ENCODE data around the gene MDC1.
"Not testable (repeated sequence)": the region's sequence is repeated elsewhere in the genome, so short reads cannot be mapped to it uniquely, and the experiment has no call there.

Gene MDC1

DNA sequence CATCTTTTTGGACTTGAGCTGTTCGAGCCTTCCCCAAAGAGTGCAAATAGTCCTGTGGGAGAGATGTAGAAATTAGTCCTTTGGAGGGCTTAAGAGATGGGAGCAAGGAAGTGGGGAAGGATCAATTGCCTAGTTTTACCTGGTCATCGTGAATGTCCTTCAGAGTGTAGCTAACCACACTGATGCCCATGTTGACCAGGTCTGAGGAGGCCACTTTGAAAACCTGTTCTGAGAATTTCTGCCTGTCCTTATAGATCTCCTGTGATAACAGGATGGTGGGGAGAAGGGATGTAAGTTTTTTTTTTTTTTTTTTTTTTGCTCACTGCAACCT, 23.4 kb upstream of the MDC1 start:
- H3K27me3 Mint-ChIP-seq: peaks cover 5% of the 10 kb centered on the region
- peaks cover 73% of the 10 kb centered on the region for H3K36me3 Mint-ChIP-seq (ENCODE audit: low read depth)
- H3K27ac Mint-ChIP-seq: peak overlapping the region; percentile 85
- ATAC-seq (no peak), DNase-seq (no peak)
- peak overlapping the region; percentile 96 for H3K4me3 Mint-ChIP-seq
- H3K9me3 Mint-ChIP-seq: no peaks in the 10 kb centered on the region
- H3K4me1 Mint-ChIP-seq: peaks cover 89% of the 10 kb centered on the region

DNA sequence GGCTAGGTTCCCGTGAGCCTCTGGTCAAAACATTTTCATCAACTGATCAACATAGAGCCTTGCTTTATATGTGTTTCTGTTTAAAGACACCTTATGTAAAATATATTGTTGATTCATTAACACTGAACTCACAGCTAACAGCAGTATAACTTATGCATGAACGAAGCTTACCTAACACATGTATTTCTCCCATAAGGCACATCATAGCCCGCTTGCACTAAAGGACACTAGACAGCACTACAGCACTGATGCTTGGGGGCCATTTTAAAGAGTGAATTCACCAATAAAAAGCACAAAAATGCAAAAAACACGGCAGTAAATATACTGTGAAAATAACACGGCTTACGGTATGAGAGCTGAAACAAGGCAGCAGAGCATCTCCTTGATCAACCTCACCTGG, 21.5 kb upstream of the MDC1 start:
- no peak for ATAC-seq
- DNase-seq: no peak
- peaks cover 87% of the 10 kb centered on the region for H3K4me1 Mint-ChIP-seq
- peak overlapping the region; percentile 47 for H3K27ac Mint-ChIP-seq
- peak overlapping the region; percentile 12 for H3K4me3 Mint-ChIP-seq
- H3K27me3 Mint-ChIP-seq: peaks cover 3% of the 10 kb centered on the region
- peaks cover 73% of the 10 kb centered on the region for H3K36me3 Mint-ChIP-seq (ENCODE audit: low read depth)
- no peaks in the 10 kb centered on the region for H3K9me3 Mint-ChIP-seq

DNA sequence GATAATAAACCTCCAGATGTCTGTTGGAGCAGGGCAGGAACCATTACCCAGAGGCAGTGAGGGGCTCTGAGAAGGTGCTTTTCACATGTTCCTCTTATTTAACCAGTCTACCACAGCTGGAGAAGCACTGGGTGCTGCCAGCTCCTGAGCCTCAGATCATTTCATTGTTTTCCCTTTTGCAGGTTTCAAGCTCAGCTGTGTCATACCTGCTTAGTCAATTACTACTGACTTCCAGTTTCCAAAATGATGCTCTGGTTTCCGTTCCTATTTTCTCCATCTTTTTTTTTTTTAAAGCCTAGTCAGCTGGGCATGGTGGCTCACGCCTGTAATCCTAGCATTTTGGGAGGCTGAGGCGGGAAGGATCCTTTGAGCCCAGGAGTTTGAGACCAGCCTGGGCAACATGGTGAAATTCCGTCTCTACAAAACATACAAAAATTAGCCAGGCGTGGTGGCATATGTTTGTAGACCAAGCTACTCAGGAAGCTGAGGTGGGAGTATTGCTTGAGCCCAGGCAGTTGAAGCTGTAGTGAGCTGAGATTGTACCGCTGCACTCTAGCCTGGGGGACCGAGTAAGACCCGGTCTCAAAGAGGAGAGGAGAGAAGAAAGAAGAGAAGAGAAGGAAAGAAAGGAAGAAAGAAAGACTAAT, 18.7 kb upstream of the MDC1 start:
- peak; percentile 33 for ATAC-seq
- Mint-ChIP-seq H3K9me3 (no peaks in the 10 kb centered on the region), H3K4me3 (peak overlapping the region; percentile 76), H3K36me3 (ENCODE audit: low read depth) (peaks cover 58% of the 10 kb centered on the region), H3K4me1 (peaks cover 79% of the 10 kb centered on the region), H3K27me3 (no peaks in the 10 kb centered on the region), H3K27ac (peak overlapping the region; percentile 99)
- DNase-seq: no peak

DNA sequence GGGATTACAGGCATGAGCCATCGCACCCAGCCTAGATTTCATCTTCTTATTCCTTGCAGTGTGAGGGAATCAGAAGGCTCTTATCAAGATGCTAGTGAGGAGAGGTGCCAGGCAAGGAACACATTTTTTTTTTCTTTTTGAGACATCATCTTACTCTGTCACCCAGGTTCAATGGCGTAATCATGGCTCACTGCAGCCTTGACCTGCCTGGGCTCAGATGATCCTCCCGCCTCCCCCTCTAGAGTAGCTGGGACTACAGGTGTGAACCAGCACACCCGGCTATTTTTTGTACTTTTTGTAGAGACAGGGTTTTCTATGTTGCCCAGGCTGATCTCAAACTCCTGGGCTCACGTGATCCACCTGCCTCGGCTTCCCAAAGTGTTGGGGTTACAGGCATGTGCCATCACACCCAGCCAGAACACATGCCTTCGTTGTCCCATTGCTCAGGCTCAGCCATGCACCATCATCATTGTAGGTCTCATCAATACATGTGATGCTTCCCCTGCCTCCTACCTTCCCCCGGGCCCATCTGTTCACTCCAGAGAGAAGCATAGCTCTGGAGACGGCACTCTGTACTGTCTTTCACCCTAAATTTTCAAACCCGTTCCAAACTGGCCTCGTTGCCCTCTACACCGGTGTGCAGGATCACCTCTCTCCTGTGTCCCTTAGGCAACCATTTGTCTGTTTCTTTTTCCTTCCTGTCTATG, 15.3 kb upstream of the MDC1 start:
- ATAC-seq (no peak), DNase-seq (no peak)
- Mint-ChIP-seq H3K9me3 (no peaks in the 10 kb centered on the region), H3K27me3 (no peaks in the 10 kb centered on the region), H3K36me3 (ENCODE audit: low read depth) (peaks cover 34% of the 10 kb centered on the region), H3K4me1 (peaks cover 56% of the 10 kb centered on the region), H3K4me3 (no peak overlapping the region), H3K27ac (peak overlapping the region; percentile 30)

DNA sequence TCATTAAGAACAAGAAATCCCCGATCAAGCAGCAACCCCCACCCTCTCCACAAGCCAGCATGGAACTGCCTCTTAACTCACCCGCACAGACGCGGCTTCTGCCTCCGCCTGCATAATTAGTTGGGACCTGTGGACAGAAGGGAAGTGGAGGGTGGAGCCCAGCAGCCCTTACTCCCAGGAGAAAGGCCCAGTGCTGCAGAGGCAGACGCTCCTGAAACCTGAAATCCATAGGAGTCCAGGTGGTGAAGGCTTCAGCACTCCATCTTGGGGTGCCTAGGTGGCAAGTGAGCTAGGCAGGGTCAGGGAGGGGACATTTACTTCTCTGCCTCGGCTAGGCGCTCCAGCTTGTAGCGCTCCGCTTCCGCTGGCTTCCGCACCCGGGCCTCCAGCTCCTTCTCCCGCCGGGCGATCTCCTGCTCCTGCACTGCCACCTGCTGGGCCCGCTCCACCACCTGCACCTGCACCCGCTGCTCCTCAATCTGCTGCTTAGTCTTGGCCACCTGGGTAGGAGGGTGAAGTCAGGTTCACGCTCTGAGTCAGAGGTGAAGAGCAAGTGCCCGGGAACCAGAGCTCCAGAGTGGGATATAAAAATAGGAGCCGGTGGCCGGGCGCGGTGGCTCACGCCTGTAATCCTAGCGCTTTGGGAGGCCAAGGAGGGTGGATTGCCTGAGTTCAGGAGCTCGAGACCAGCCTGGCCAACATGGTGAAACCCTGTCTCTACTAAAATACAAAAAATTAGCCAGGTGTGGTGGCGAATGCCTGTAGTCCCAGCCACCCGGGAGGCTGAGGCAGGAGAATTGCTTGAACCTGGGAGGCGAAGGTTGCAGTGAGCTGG, 13.7 kb upstream of the MDC1 start:
- Mint-ChIP-seq H3K9me3 (no peaks in the 10 kb centered on the region), H3K4me1 (peaks cover 40% of the 10 kb centered on the region), H3K4me3 (peak overlapping the region; percentile 65), H3K27me3 (no peaks in the 10 kb centered on the region), H3K27ac (peak overlapping the region; percentile 45), H3K36me3 (ENCODE audit: low read depth) (peaks cover 22% of the 10 kb centered on the region)
- DNase-seq (peak; percentile 90), ATAC-seq (peak; percentile 85)

DNA sequence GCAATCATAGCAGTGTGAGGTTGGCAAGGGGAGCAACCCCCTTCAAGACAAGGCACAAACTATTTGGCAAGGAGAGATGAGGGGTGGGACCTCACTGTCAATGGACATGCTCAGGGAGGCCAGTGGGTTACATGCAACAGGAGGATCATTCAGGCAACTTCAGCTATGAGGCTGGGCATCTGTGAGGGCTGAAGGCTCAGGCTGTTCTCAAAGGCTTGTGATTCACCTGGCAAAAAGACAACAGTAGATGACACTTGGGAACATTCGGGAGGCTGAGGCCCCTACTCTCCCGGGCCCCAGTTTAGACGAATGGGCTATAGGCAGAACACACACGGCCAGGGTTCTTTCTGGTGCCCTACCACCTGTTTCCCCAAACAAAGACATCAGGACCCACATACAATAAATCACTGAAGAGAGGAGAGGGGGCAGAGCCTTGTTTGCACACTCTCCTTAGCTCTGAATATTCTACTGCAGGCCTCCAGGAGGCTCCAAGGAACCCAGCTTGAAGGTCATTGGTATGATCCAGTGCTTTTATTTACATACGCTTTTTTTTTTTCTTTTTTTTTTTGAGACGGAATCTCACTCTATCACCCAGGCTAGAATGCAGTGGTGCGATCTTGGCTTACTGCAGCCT, 11.0 kb upstream of the MDC1 start:
- Mint-ChIP-seq H3K4me3 (no peak overlapping the region), H3K27ac (peak overlapping the region; percentile 25), H3K4me1 (peaks cover 45% of the 10 kb centered on the region), H3K9me3 (no peaks in the 10 kb centered on the region), H3K36me3 (ENCODE audit: low read depth) (peaks cover 35% of the 10 kb centered on the region), H3K27me3 (no peaks in the 10 kb centered on the region)
- ATAC-seq: no peak
- DNase-seq: no peak

DNA sequence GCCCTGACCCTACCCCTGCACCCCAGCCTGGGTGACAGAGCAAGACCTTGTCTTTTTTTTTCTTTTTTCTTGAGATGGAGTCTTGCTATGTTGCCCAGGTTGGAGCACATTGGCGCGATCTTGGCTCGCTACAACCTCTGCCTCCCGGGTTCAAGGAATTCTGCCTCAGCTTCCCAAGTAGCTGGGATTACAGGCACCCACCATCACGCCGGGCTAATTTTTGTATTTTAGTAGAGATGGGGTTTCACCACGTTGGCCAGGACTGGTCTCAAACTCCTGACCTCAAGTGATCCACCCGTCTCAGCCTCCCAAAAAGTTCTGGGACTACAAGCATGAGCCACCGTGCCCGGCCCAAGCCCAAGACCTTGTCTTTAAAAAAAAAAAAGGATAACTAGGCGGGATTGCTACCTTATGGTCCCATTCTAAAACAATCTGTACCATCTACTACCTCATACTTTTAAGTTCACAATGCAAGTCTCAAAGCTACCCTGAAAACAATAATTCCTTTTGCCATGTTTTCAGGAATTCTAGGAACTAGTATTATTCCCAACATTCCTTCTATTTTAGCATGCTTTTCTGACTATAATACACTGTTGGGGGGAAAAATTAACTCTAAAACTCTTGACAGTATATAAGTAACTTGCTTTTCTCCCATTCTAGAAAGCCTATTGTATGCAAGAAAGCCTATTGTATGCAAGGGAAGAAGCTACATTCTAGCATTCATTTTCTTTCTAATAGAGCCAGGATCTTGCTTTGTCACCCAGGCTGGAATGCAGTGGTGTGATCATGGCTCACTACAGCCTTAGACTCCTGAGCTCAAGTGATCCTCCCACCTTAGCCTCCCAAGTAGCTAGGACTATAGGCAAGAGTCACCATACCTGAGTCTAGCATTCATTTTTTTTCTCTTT, 9.7 kb upstream of the MDC1 start:
- peak overlapping the region; percentile 27 for H3K27ac Mint-ChIP-seq
- H3K4me3 Mint-ChIP-seq: no peak overlapping the region
- DNase-seq: no peak
- peaks cover 52% of the 10 kb centered on the region for H3K4me1 Mint-ChIP-seq
- H3K27me3 Mint-ChIP-seq: no peaks in the 10 kb centered on the region
- H3K36me3 Mint-ChIP-seq (ENCODE audit: low read depth): peaks cover 43% of the 10 kb centered on the region
- no peaks in the 10 kb centered on the region for H3K9me3 Mint-ChIP-seq
- ATAC-seq: no peak

DNA sequence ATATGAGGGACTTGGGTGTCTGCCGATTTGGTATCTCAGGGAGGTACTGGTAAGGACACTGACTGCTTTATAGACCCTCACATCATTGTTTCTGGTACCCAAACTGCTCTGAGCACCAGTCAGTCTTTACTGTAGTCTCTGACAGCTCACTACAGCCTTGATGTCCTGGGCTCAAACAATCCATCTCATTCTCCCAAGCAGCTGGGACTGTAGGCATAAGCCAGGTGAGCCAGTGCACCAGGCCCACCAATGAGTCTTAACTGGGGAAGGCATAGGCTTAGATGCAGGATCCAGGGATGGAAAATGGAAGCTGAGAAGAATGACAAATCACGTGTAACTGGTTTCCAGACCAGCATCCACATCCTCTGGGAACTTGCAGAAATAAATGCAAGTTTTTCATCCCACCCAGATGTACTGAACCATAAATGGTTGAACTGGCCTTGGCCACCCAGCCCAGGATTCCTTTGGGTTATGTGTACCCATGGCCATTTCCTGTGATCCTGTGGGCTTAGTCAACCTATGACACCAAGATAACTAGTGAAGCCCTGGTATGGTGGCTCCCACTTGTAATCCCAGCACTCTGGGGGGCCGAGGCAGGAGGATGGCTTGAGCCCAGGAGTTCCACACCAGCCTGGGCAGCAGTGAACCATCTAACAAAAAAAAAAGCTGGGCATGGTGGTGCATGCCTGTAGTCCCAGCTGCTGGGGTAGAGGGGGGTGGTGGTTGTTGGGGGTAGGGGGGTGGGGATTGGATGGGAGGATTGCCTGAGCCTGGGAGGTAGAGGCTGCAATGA, 8.8 kb upstream of the MDC1 start:
- H3K36me3 Mint-ChIP-seq (ENCODE audit: low read depth): peaks cover 47% of the 10 kb centered on the region
- H3K4me1 Mint-ChIP-seq: peaks cover 49% of the 10 kb centered on the region
- H3K9me3 Mint-ChIP-seq: no peaks in the 10 kb centered on the region
- ATAC-seq: no peak
- H3K4me3 Mint-ChIP-seq: no peak overlapping the region
- peak overlapping the region; percentile 67 for H3K27ac Mint-ChIP-seq
- no peak for DNase-seq
- H3K27me3 Mint-ChIP-seq: no peaks in the 10 kb centered on the region

DNA sequence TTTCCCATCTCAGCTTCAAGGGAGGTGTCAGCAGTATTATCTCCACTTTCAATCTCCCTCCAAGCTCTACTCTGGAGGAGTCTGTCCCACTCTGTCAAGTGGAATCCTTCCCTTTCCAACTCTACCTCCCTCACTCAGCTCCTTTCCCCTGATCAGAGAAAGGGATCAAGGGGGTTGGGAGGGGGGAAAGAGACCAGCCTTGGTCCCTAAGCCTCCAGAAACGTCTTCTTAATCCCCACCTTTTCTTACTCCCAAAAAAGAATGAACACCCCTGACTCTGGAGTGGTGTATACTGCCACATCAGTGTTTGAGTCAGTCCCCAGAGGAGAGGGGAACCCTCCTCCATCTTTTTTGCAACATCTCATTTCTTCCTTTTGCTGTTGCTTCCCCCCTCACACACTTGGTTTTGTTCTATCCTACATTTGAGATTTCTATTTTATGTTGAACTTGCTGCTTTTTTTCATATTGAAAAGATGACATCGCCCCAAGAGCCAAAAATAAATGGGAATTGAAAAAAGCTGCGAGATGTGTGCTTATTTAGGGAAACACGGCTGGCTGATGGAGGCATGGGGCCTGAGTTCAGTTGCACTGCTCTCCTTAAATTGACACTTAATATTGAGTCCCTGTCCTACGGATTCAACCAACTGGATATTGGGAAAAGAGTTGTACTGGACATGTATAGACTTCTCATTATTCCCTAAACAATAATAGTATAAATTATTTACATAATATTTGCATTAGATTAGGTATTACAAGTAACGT, 8.0 kb upstream of the MDC1 start:
- Mint-ChIP-seq H3K36me3 (ENCODE audit: low read depth) (peaks cover 54% of the 10 kb centered on the region), H3K27ac (peak overlapping the region; percentile 77), H3K9me3 (no peaks in the 10 kb centered on the region), H3K27me3 (no peaks in the 10 kb centered on the region), H3K4me3 (peak overlapping the region; percentile 96), H3K4me1 (peaks cover 40% of the 10 kb centered on the region)
- no peak for ATAC-seq
- DNase-seq: no peak

DNA sequence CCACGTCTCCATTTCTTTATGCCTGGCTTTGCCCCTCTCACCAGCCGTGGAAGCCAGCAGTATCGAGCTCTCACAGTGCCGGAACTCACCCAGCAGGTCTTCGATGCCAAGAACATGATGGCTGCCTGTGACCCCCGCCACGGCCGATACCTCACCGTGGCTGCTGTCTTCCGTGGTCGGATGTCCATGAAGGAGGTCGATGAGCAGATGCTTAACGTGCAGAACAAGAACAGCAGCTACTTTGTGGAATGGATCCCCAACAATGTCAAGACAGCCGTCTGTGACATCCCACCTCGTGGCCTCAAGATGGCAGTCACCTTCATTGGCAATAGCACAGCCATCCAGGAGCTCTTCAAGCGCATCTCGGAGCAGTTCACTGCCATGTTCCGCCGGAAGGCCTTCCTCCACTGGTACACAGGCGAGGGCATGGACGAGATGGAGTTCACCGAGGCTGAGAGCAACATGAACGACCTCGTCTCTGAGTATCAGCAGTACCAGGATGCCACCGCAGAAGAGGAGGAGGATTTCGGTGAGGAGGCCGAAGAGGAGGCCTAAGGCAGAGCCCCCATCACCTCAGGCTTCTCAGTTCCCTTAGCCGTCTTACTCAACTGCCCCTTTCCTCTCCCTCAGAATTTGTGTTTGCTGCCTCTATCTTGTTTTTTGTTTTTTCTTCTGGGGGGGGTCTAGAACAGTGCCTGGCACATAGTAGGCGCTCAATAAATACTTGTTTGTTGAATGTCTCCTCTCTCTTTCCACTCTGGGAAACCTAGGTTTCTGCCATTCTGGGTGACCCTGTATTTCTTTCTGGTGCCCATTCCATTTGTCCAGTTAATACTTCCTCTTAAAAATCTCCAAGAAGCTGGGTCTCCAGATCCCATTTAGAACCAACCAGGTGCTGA, 7.0 kb upstream of the MDC1 start:
- peak overlapping the region; percentile 98 for H3K27ac Mint-ChIP-seq
- H3K4me3 Mint-ChIP-seq: peak overlapping the region; percentile 96
- ATAC-seq, H3K9me3 Mint-ChIP-seq, DNase-seq, H3K27me3 Mint-ChIP-seq: not testable (repeated sequence)
- peaks cover 42% of the 10 kb centered on the region for H3K4me1 Mint-ChIP-seq
- peaks cover 55% of the 10 kb centered on the region for H3K36me3 Mint-ChIP-seq (ENCODE audit: low read depth)

DNA sequence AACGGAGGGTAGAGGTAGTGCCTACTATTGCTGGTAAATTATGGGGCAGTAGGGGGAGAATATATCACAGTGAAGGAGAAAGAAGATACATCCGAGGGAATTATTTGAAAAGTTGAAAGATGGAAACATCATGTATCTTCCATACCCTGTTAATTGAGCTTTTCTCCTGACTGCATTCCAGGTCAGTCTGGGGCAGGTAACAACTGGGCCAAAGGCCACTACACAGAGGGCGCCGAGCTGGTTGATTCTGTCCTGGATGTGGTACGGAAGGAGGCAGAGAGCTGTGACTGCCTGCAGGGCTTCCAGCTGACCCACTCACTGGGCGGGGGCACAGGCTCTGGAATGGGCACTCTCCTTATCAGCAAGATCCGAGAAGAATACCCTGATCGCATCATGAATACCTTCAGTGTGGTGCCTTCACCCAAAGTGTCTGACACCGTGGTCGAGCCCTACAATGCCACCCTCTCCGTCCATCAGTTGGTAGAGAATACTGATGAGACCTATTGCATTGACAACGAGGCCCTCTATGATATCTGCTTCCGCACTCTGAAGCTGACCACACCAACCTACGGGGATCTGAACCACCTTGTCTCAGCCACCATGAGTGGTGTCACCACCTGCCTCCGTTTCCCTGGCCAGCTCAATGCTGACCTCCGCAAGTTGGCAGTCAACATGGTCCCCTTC, 6.2 kb upstream of the MDC1 start:
- Mint-ChIP-seq H3K4me3 (peak overlapping the region; percentile 96), H3K36me3 (ENCODE audit: low read depth) (peaks cover 55% of the 10 kb centered on the region), H3K27ac (peak overlapping the region; percentile 98), H3K4me1 (peaks cover 50% of the 10 kb centered on the region)
- ATAC-seq, H3K9me3 Mint-ChIP-seq, H3K27me3 Mint-ChIP-seq, DNase-seq: not testable (repeated sequence)
